HL-60 (cell line): ENCODE results near the gene LRGUK.
A peak's percentile ranks its signal among the peaks of the same experiment; 100 is the strongest.

Experiments used
- DNase-seq, 2 experiments: peaks; one replicate each; pipeline ENCODE4 v3.0.0-alpha.2; 2010 to 2020; ENCODE audit warnings: low read depth in 1 of 2, low spot score in 1 of 2
- H3K27ac ChIP-seq: fragments of 250-450 bp; sonication (Bioruptor Pico); replicated peaks from 2 replicates; pipeline ENCODE4 v1.5.1; 2020; ENCODE audit warnings: mild to moderate bottlenecking, moderate library complexity
- H3K27me3 ChIP-seq: fragments of 250-450 bp; sonication (Bioruptor Pico); 2 replicates; pipeline ENCODE4 v1.5.1; 2021; ENCODE audit warnings: mild to moderate bottlenecking, moderate library complexity; ENCODE audit not compliant: insufficient read depth, poor library complexity, severe bottlenecking
- H3K4me3 ChIP-seq: replicated peaks from 2 replicates; pipeline ENCODE4 v1.5.1; 2011; ENCODE audit warnings: mild to moderate bottlenecking, control low read depth, low read length; ENCODE audit not compliant: insufficient read depth
- CTCF ChIP-seq: IDR thresholded peaks from one replicate; pipeline ENCODE4 v1.5.1; 2011; ENCODE audit warnings: low read length, control low read depth, inconsistent platforms; ENCODE audit not compliant: insufficient read depth
- GABPA ChIP-seq: IDR thresholded peaks from 2 replicates; pipeline ENCODE4 v1.6.1; 2012; ENCODE audit warnings: low read depth
- POLR2AphosphoS5 ChIP-seq: IDR thresholded peaks from 2 replicates; pipeline ENCODE4 v1.6.1; 2012; ENCODE audit warnings: low read depth
- REST ChIP-seq: IDR thresholded peaks from 2 replicates; pipeline ENCODE4 v1.6.1; 2012; ENCODE audit warnings: low read depth; ENCODE audit not compliant: insufficient replicate concordance
- SPI1 ChIP-seq: IDR thresholded peaks from 2 replicates; pipeline ENCODE4 v1.6.1; 2012; ENCODE audit warnings: low read depth, mild to moderate bottlenecking, borderline replicate concordance

The LRGUK gene

GRCh38 chr7:134113655-134114054 is 13.5 kb upstream of the LRGUK start:
- no peak for DNase-seq
- TF ChIP-seq REST, result no peak
- H3K4me3 ChIP-seq, result no peak overlapping the region
- H3K27ac ChIP-seq, result no peak overlapping the region
- H3K27me3 ChIP-seq, result no peaks in the 10 kb centered on the region

GRCh38 chr7:134114992-134115391 is 12.1 kb upstream of the LRGUK start:
- H3K27me3 ChIP-seq, result no peaks in the 10 kb centered on the region
- DNase-seq, result no peak
- no peak overlapping the region for H3K4me3 ChIP-seq
- H3K27ac ChIP-seq, result no peak overlapping the region
- TF ChIP-seq REST, result no peak
- no peak for TF ChIP-seq SPI1
- TF ChIP-seq POLR2AphosphoS5, result no peak
- no peak for TF ChIP-seq CTCF
- no peak for TF ChIP-seq GABPA

- H3K27ac ChIP-seq, result no peak overlapping the region
- DNase-seq, result no peak
- no peak overlapping the region for H3K4me3 ChIP-seq
- no peaks in the 10 kb centered on the region for H3K27me3 ChIP-seq
- TF ChIP-seq GABPA (no peak), SPI1 (no peak), CTCF (no peak), REST (no peak), POLR2AphosphoS5 (no peak)
Measured at GRCh38 chr7:134120405-134120804, 6.7 kb upstream of the LRGUK start.

GRCh38 chr7:134121632-134122139 is 5.5 kb upstream of the LRGUK start:
- DNase-seq, result no peak
- H3K27ac ChIP-seq, result no peak overlapping the region
- TF ChIP-seq CTCF (no peak), SPI1 (peak; percentile 66; the same call in 1 of the 2 replicates), REST (no peak), POLR2AphosphoS5 (no peak)

More at GRCh38 chr7:134121632-134122139, 5.5 kb upstream of the LRGUK start:
- no peaks in the 10 kb centered on the region for H3K27me3 ChIP-seq
- H3K4me3 ChIP-seq, result no peak overlapping the region
